ENCODE results near the gene PTPRE.

PTPRE gene

GRCh38 chr10:127882801-127883459 lies 24.0 kb upstream of the PTPRE start:
- no peak for DNase-seq (ENCODE audit: low spot score)

GRCh38 chr10:127883516-127883915 lies 23.4 kb upstream of the PTPRE start:
- DNase-seq (ENCODE audit: low spot score), result no peak

GRCh38 chr10:127884501-127884900 lies 22.4 kb upstream of the PTPRE start:
- no peak for DNase-seq (ENCODE audit: low spot score)

- no peak for DNase-seq (ENCODE audit: low spot score)
These were observed 20.4 kb upstream of the PTPRE start for GRCh38 chr10:127886371-127887051.

- no peak for DNase-seq (ENCODE audit: low spot score)
These were observed 19.1 kb upstream of the PTPRE start for GRCh38 chr10:127887541-127888415.

- no peak for DNase-seq (ENCODE audit: low spot score)
These were observed 18.2 kb upstream of the PTPRE start for GRCh38 chr10:127888521-127889312.

- DNase-seq (ENCODE audit: low spot score), result no peak
These were observed 17.2 kb upstream of the PTPRE start for GRCh38 chr10:127889605-127890195.

- DNase-seq (ENCODE audit: low spot score), result no peak
These were observed 16.7 kb upstream of the PTPRE start for GRCh38 chr10:127890216-127890615.

GRCh38 chr10:127890832-127891334 lies 16.0 kb upstream of the PTPRE start:
- no peak for DNase-seq (ENCODE audit: low spot score)

- DNase-seq (ENCODE audit: low spot score), result no peak
These were observed 14.2 kb upstream of the PTPRE start, which contains the start of gene CLRN3 for GRCh38 chr10:127892743-127893142. TSS of gene CLRN3 (minus strand) at chr10:127892941. CDS start at chr10:127892784, 157 bp downstream.

GRCh38 chr10:127894146-127894545 lies 12.8 kb upstream of the PTPRE start:
- no peak for DNase-seq (ENCODE audit: low spot score)

GRCh38 chr10:127896590-127896989 lies 10.3 kb upstream of the PTPRE start:
- DNase-seq (ENCODE audit: low spot score), result no peak

- no peak for DNase-seq (ENCODE audit: low spot score)
These were observed 9.7 kb upstream of the PTPRE start for GRCh38 chr10:127897177-127897576.

- no peak for DNase-seq (ENCODE audit: low spot score)
These were observed 7.0 kb upstream of the PTPRE start for GRCh38 chr10:127899766-127900387.

- DNase-seq (ENCODE audit: low spot score), result no peak
These were observed 3.1 kb upstream of the PTPRE start for GRCh38 chr10:127903789-127904188.

GRCh38 chr10:127904311-127905000 lies 2.4 kb upstream of the PTPRE start:
- DNase-seq (ENCODE audit: low spot score), result no peak

- DNase-seq (ENCODE audit: low spot score), result no peak
These were observed 1.7 kb upstream of the PTPRE start for GRCh38 chr10:127905001-127905847.

- DNase-seq (ENCODE audit: low spot score), result no peak
These were observed 1.0 kb upstream of the PTPRE start for GRCh38 chr10:127905848-127906261.

GRCh38 chr10:127907411-127908105 lies 655 bp downstream of the PTPRE start:
- no peak for DNase-seq (ENCODE audit: low spot score)

All from CD4-positive, alpha-beta T cell treated with Interleukin-6 at 100 ng/mL for 8 hours (primary cell).